ENCODE measurements around the gene FNBP1.
A peak's percentile ranks its signal among the peaks of the same experiment; 100 is the strongest.
"Not testable (repeated sequence)": the region's sequence is repeated elsewhere in the genome, so short reads cannot be mapped to it uniquely, and the experiment has no call there.

FNBP1 gene

GRCh38 chr9:130020618-130021017 is 22.4 kb downstream of the FNBP1 start:
- DNase-seq, result no peak

- no peak for DNase-seq
These were observed 24.7 kb downstream of the FNBP1 start for GRCh38 chr9:130018265-130018664.

- not testable (repeated sequence) for DNase-seq
These were observed 25.5 kb downstream of the FNBP1 start for GRCh38 chr9:130017510-130017909.

- no peak for DNase-seq
These were observed 25.9 kb downstream of the FNBP1 start for GRCh38 chr9:130017076-130017475.

- DNase-seq, result no peak
These were observed 27.5 kb downstream of the FNBP1 start for GRCh38 chr9:130015353-130016019.

- DNase-seq, result no peak
These were observed 29.7 kb downstream of the FNBP1 start for GRCh38 chr9:130013326-130013725.

GRCh38 chr9:130010151-130010988 is 32.6 kb downstream of the FNBP1 start:
- peak; percentile 7 for DNase-seq

- DNase-seq, result not testable (repeated sequence)
These were observed 33.4 kb downstream of the FNBP1 start for GRCh38 chr9:130009546-130009945.

- DNase-seq, result no peak
These were observed 34.5 kb downstream of the FNBP1 start for GRCh38 chr9:130008538-130008937.

- not testable (repeated sequence) for DNase-seq
These were observed 36.0 kb downstream of the FNBP1 start for GRCh38 chr9:130006952-130007351.

GRCh38 chr9:130003943-130004552 is 38.9 kb downstream of the FNBP1 start:
- no peak for DNase-seq

- DNase-seq, result no peak
These were observed 40.7 kb downstream of the FNBP1 start for GRCh38 chr9:130002320-130002719.

GRCh38 chr9:130001190-130001589 is 41.8 kb downstream of the FNBP1 start:
- DNase-seq, result no peak

- no peak for DNase-seq
These were observed 43.9 kb downstream of the FNBP1 start for GRCh38 chr9:129999141-129999510.

- DNase-seq, result no peak
These were observed 44.4 kb downstream of the FNBP1 start for GRCh38 chr9:129998491-129999140.

GRCh38 chr9:129997706-129998105 is 45.3 kb downstream of the FNBP1 start:
- not testable (repeated sequence) for DNase-seq

GRCh38 chr9:129996161-129996830 is 46.7 kb downstream of the FNBP1 start:
- peak; percentile 90 for DNase-seq

- DNase-seq, result peak; percentile 35
These were observed 47.4 kb downstream of the FNBP1 start for GRCh38 chr9:129995409-129996160.

GRCh38 chr9:129994882-129995281 is 48.1 kb downstream of the FNBP1 start:
- DNase-seq, result no peak

- not testable (repeated sequence) for DNase-seq
These were observed 51.9 kb downstream of the FNBP1 start for GRCh38 chr9:129991139-129991538.

- DNase-seq, result peak; percentile 44
These were observed 52.5 kb downstream of the FNBP1 start for GRCh38 chr9:129990269-129991010.

Data from MV-4-11 (cell line).